Articular chondrocyte of knee joint (primary cell): ENCODE results near the gene OR52M1. TPM values are rescaled to one million over a fixed set of nuclear protein-coding genes. Genes with fewer than 3 reads are reported as not detected.

Source experiments
- total RNA-seq: library from RNA; depleted of rRNA; stranded (reverse); fragments of >200 nt; gene quantifications from 2 replicates; pipeline ENCODE4 v1.2.3, GENCODE V29; 2012

Gene OR52M1, protein sequence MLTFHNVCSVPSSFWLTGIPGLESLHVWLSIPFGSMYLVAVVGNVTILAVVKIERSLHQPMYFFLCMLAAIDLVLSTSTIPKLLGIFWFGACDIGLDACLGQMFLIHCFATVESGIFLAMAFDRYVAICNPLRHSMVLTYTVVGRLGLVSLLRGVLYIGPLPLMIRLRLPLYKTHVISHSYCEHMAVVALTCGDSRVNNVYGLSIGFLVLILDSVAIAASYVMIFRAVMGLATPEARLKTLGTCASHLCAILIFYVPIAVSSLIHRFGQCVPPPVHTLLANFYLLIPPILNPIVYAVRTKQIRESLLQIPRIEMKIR
- total RNA-seq: not detected in 2 replicates

DNA sequence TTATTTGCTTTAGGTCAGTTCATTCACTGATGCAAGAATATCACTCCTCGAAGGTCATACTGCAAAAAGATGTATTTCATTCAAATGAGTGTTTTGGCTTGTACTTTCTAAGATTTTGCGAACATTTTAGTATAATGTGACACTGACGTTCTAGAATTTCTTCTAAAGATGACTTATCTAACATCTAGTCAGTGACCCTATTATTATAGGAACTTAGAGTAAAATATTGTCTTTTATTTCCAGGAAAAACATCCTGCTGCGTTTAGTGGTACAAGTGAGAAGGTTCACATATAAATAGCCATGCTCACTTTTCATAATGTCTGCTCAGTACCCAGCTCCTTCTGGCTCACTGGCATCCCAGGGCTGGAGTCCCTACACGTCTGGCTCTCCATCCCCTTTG is at the start of gene OR52M1:
OR52M1 (plus strand) TSS at position 301 of the 400 bp plus-strand sequence; CDS start at position 301, 0 bp downstream.

DNA sequence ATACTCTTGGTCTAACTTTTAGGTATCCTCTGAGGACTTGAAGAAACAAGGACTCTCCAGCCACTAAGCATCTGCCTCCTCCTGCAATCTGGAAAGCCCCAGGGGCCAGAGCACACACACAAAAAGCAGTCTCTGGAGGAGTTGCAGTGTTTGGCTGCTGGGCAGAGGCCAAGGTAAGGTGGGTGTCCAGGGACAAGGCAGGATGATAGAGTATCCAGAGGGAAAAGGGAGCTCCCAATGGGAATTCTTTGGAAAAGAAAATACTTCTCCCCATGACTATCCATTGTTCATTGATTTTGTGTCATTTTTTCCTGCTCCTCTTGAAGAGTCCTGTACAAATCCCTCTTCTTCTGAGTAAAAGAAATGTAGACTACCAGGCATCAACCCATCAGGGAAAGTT is 36.5 kb downstream of the OR52M1 start, which contains the start of gene OR52I2:
OR52I2 (plus strand) TSS at position 301 of the 400 bp plus-strand sequence.

DNA sequence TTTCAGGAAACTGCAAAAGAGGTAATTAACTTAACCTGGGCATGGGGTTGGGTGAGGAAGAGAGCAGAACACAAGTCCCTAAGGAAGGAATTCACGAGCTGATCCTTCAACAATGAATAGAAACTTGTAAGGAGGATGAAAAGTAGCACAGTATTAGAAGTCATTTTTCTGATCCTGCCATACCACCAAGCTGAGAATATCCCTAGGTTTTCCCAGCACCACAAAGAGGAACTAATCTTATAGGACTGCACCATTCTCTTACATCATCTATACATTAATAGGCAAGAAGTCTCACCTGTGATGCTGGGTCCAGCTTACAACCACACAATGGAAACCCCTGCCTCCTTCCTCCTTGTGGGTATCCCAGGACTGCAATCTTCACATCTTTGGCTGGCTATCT is 48.7 kb downstream of the OR52M1 start, which contains the start of gene OR52I1:
OR52I1 (plus strand) TSS at position 301 of the 400 bp plus-strand sequence; CDS start at position 301, 0 bp downstream.

Other genes with a start within 250 kb of the OR52M1 start
- not detected in 2 replicates for gene OR52B4, start 176.8 kb upstream of the OR52M1 start, total RNA-seq
- gene TRIM21, start 151.5 kb upstream of the OR52M1 start, total RNA-seq: 15.4 and 16.6 TPM in 2 replicates
- not detected in 2 replicates for gene OR52K2, start 95.9 kb upstream of the OR52M1 start, total RNA-seq
- gene OR52K1, start 62.5 kb upstream of the OR52M1 start, total RNA-seq: not detected in 2 replicates
- gene OR52I2, start 36.6 kb downstream of the OR52M1 start, total RNA-seq: not detected in 2 replicates
- not detected in 2 replicates for gene OR52I1, start 48.8 kb downstream of the OR52M1 start, total RNA-seq
- gene TRIM68, start 63.0 kb downstream of the OR52M1 start, total RNA-seq: 12.3 and 13.1 TPM in 2 replicates
- not detected in 2 replicates for gene OR51D1, start 92.3 kb downstream of the OR52M1 start, total RNA-seq
- gene OR51E1, start 98.8 kb downstream of the OR52M1 start, total RNA-seq: not detected in 2 replicates
- gene OR51E2, start 152.7 kb downstream of the OR52M1 start, total RNA-seq: not detected in 2 replicates
- gene MMP26, start 159.6 kb downstream of the OR52M1 start, total RNA-seq: not detected in 2 replicates
- not detected in 2 replicates for gene OR51F1, start 224.7 kb downstream of the OR52M1 start, total RNA-seq